Sigmoid colon (tissue), 7 donors: Measurements from ENCODE around the gene MAP3K20. TPM values are rescaled to one million over a fixed set of nuclear protein-coding genes. Genes with fewer than 3 reads are reported as not detected.

Source experiments
- DNase-seq: peaks from one replicate; pipeline ENCODE4 v3.0.0-alpha.2; 2019
- H3K27ac ChIP-seq, 4 donors: fragments of 200-600 bp; sonication (generic); one replicate each; pipeline ENCODE4 v1.5.1; 2016 to 2019; ENCODE audit warnings: mild to moderate bottlenecking in 1 of 4
- H3K27me3 ChIP-seq, 3 donors: fragments of 200-600 bp; sonication (generic); one replicate each; pipeline ENCODE4 v1.5.1; 2019; ENCODE audit warnings: mild to moderate bottlenecking in 1 of 3
- H3K36me3 ChIP-seq, 4 donors: fragments of 200-600 bp; sonication (generic); one replicate each; pipeline ENCODE4 v1.5.1; 2016 to 2019
- H3K4me1 ChIP-seq, 4 donors: fragments of 200-600 bp; sonication (generic); one replicate each; pipeline ENCODE4 v1.5.1; 2017 to 2019
- H3K4me3 ChIP-seq, 4 donors: fragments of 200-600 bp; sonication (generic); one replicate each; pipeline ENCODE4 v1.5.1; 2017 to 2019; ENCODE audit warnings: mild to moderate bottlenecking in 2 of 4, moderate library complexity in 1 of 4
- H3K9me3 ChIP-seq, 4 donors: fragments of 200-600 bp in 3 of 4; sonication (generic) in 3 of 4; one replicate each; pipeline versions ENCODE4 v1.5.1 to v1.6.1; 2013 to 2019
- CTCF ChIP-seq, 4 experiments: fragments of 450-650 bp in 3 of 4; fragments of 200-600 bp in 1 of 4; IDR thresholded peaks; one replicate each; pipeline ENCODE4 v1.5.1; 2016 to 2019; ENCODE audit warnings: antibody characterized with exemption in 4 of 4, mild to moderate bottlenecking in 3 of 4, moderate library complexity in 2 of 4
- EP300 ChIP-seq, 4 donors: sonication (generic); formaldehyde crosslinking; IDR thresholded peaks; one replicate each; pipeline ENCODE4 v1.6.1; 2017; ENCODE audit warnings: antibody characterized with exemption in 4 of 4
- POLR2A ChIP-seq, 2 donors: fragments of 450-650 bp; IDR thresholded peaks; one replicate each; pipeline ENCODE4 v1.6.1; 2016; ENCODE audit warnings: antibody characterized with exemption in 2 of 2, mild to moderate bottlenecking in 2 of 2, moderate library complexity in 2 of 2
- POLR2AphosphoS5 ChIP-seq, 4 donors: sonication (generic); formaldehyde crosslinking; IDR thresholded peaks; one replicate each; pipeline ENCODE4 v1.6.1; 2017; ENCODE audit warnings: antibody characterized with exemption in 4 of 4
- WGBS, 2 donors: extraction: QIAGEN DNeasy Blood & Tissue Kit; methylation state at CpG; one replicate each; pipeline ENCODE4 v1.1.7; 2013; 5-methylcytosine and 5-hydroxymethylcytosine counted together
- intact Hi-C: fragments of 100-400 bp; cut with DNase I; formaldehyde crosslinking; loops from one replicate; pipeline ENCODE4 v1.15.1; 2023
- polyA plus RNA-seq, 3 donors: library from polyadenylated mRNA; stranded (reverse); fragments of 200-250 nt; gene quantifications; one replicate each; pipeline ENCODE4 v1.2.3, GENCODE V29; 2013
- total RNA-seq, 4 donors: library from RNA; depleted of rRNA; stranded (reverse); fragments of >200 nt; gene quantifications; one replicate each; pipeline ENCODE4 v1.1.0, GENCODE V29; 2016
- donor health status: healthy with polysubstance abuse.
- donor health status: Bipolar disorder and iron deficiency.
- donor health status: healthy.

MAP3K20 gene
- total and polyA plus RNA-seq, 7 donors, result 6.2 to 255 (median 189) TPM

GRCh38 chr2:173240083-173240482 lies 164.4 kb downstream of the MAP3K20 start:
- Histone ChIP-seq H3K27me3 (no peaks in the 10 kb centered on the region), H3K36me3 (peaks cover 7 to 34% (median 14%) of the 10 kb centered on the region in 4 donors), H3K4me1 (no peaks in the 10 kb centered on the region), H3K4me3 (no peak overlapping the region), H3K27ac (no peak overlapping the region), H3K9me3 (no peaks in the 10 kb centered on the region)
- TF ChIP-seq EP300 (IDR thresholded peaks at IDR 0.05) (no peak), POLR2A (IDR thresholded peaks at IDR 0.05) (no peak), CTCF (IDR thresholded peaks at IDR 0.05) (no peak), POLR2AphosphoS5 (IDR thresholded peaks at IDR 0.05) (no peak)
- no peak for DNase-seq
- 86 to 89% methylated on average over 2 of the region's 2 CpGs for WGBS, 2 donors
- intact Hi-C loops, result no loop called here

- no peaks in the 10 kb centered on the region for H3K9me3 ChIP-seq
- no peak for TF ChIP-seq POLR2A (IDR thresholded peaks at IDR 0.05)
- TF ChIP-seq EP300 (IDR thresholded peaks at IDR 0.05), result no peak
- TF ChIP-seq CTCF (IDR thresholded peaks at IDR 0.05), result no peak
- TF ChIP-seq POLR2AphosphoS5 (IDR thresholded peaks at IDR 0.05), result no peak
- no peaks in the 10 kb centered on the region for H3K27me3 ChIP-seq
- DNase-seq, result no peak
- H3K27ac ChIP-seq, result no peak overlapping the region
- H3K4me3 ChIP-seq, result no peak overlapping the region
- peaks cover 7 to 39% (median 14%) of the 10 kb centered on the region in 4 donors for H3K36me3 ChIP-seq
- H3K4me1 ChIP-seq, result no peaks in the 10 kb centered on the region
- 97 to 98% methylated on average over 1 of the region's 1 CpG for WGBS, 2 donors
- intact Hi-C loops, result no loop called here
Measured at GRCh38 chr2:173241643-173242042, 166.0 kb downstream of the MAP3K20 start.

GRCh38 chr2:173247156-173247555 lies 171.5 kb downstream of the MAP3K20 start:
- no peak for TF ChIP-seq CTCF (IDR thresholded peaks at IDR 0.05)
- no peak for TF ChIP-seq POLR2AphosphoS5 (IDR thresholded peaks at IDR 0.05)
- no peak for TF ChIP-seq POLR2A (IDR thresholded peaks at IDR 0.05)
- TF ChIP-seq EP300 (IDR thresholded peaks at IDR 0.05), result no peak
- no peaks in the 10 kb centered on the region for H3K9me3 ChIP-seq
- no peak for DNase-seq
- H3K4me3 ChIP-seq, result no peak overlapping the region
- WGBS, 2 donors, result 91 to 94% methylated on average over 2 of the region's 2 CpGs
- no peak overlapping the region for H3K27ac ChIP-seq
- intact Hi-C loops, result no loop called here
- no peaks in the 10 kb centered on the region for H3K27me3 ChIP-seq
- peaks cover 0 to 5% (median 0%) of the 10 kb centered on the region in 4 donors for H3K36me3 ChIP-seq
- H3K4me1 ChIP-seq, result no peaks in the 10 kb centered on the region

- Histone ChIP-seq H3K27ac (no peak overlapping the region), H3K4me3 (no peak overlapping the region), H3K9me3 (no peaks in the 10 kb centered on the region), H3K36me3 (peaks cover 0 to 5% (median 0%) of the 10 kb centered on the region in 4 donors), H3K4me1 (no peaks in the 10 kb centered on the region), H3K27me3 (no peaks in the 10 kb centered on the region)
- no peak for TF ChIP-seq EP300 (IDR thresholded peaks at IDR 0.05)
- TF ChIP-seq POLR2AphosphoS5 (IDR thresholded peaks at IDR 0.05), result no peak
- TF ChIP-seq CTCF (IDR thresholded peaks at IDR 0.05), result no peak
- no peak for TF ChIP-seq POLR2A (IDR thresholded peaks at IDR 0.05)
- intact Hi-C loops, result no loop called here
- no peak for DNase-seq
- WGBS, 2 donors, result 87 to 95% methylated on average over 2 of the region's 2 CpGs
Measured at GRCh38 chr2:173248381-173248780, 172.7 kb downstream of the MAP3K20 start.
